ENCODE results near the gene EYS. TPM values are rescaled to one million over a fixed set of nuclear protein-coding genes. Genes with fewer than 3 reads are reported as not detected.

Gene EYS
- total and polyA plus RNA-seq, 2 of the 8 experiments (the other 6 are each of a cell fraction or from before 2014, with no cell fraction given): 0.05 to 0.13 TPM

GRCh38 chr6:65123521-65123920, 583.5 kb downstream of the EYS start (continued):
- TF ChIP-seq ATF2 (IDR thresholded peaks at IDR 0.05; ENCODE audit: low read length): no peak
- TF ChIP-seq SP2 (IDR thresholded peaks at IDR 0.05; ENCODE audit: low read length): no peak

All from H1 (cell line).